ENCODE data around the gene GABRE. TPM values are rescaled to one million over a fixed set of nuclear protein-coding genes. Genes with fewer than 3 reads are reported as not detected.

The GABRE gene
- total RNA-seq, 1 donor = 33.3 TPM

- H3K4me1 ChIP-seq (ENCODE audit: insufficient read depth, low read length) = peaks cover 14% of the 10 kb centered on the region
- no peaks in the 10 kb centered on the region for H3K27me3 ChIP-seq (ENCODE audit: insufficient read depth, low read length)
- no peak for TF ChIP-seq CTCF (IDR thresholded peaks at IDR 0.05; ENCODE audit: extremely low read depth, low read depth, low read length)
- H2AFZ ChIP-seq (ENCODE audit: low read length) = no peak overlapping the region
- no peak overlapping the region for H3K4me2 ChIP-seq (ENCODE audit: insufficient read depth, low read length)
- no peaks in the 10 kb centered on the region for H3K79me2 ChIP-seq (ENCODE audit: insufficient read depth, low read length)
- no peaks in the 10 kb centered on the region for H3K9me3 ChIP-seq (ENCODE audit: low read depth, low read length)
- no peaks in the 10 kb centered on the region for H4K20me1 ChIP-seq (ENCODE audit: insufficient read depth, low read length)
- DNase-seq (ENCODE audit: insufficient read length, low spot score, missing footprints) = no peak
- H3K27ac ChIP-seq (ENCODE audit: low read depth, low read length) = no peak overlapping the region
- no peaks in the 10 kb centered on the region for H3K36me3 ChIP-seq (ENCODE audit: insufficient read depth, low read length)
- H3K4me3 ChIP-seq (ENCODE audit: insufficient read depth, low read length) = no peak overlapping the region
These were observed 69.5 kb downstream of the GABRE start for GRCh38 chrX:151904989-151905388.

Other genes starting within 250 kb of the GABRE start
- not detected in 2 replicates for gene CNGA2, start 239.9 kb downstream of the GABRE start, total RNA-seq
- not detected in 2 replicates for gene MAGEA4, start 61.8 kb downstream of the GABRE start, total RNA-seq
- not detected in 2 replicates for gene MAGEA10, start 163.9 kb upstream of the GABRE start, total RNA-seq

All from osteoblast (primary cell).